ENCODE results near the gene DISC1. TPM values are rescaled to one million over a fixed set of nuclear protein-coding genes. Genes with fewer than 3 reads are reported as not detected.
A peak's percentile ranks its signal among the peaks of the same experiment; 100 is the strongest.

The DISC1 gene
- total and polyA plus RNA-seq, 2 donors (not counting 1 experiment from before 2014, with no cell fraction given): 2.7 to 4.3 TPM

GRCh38 chr1:231625975-231626534 lies 535 bp upstream of the DISC1 start:
- peak; percentile 30 for DNase-seq
- TF ChIP-seq EZH2 (IDR thresholded peaks at IDR 0.05; ENCODE audit: borderline replicate concordance, insufficient read depth, low read depth, low read length, poor library complexity, severe bottlenecking): no peak
- TF ChIP-seq, protein P1, sequence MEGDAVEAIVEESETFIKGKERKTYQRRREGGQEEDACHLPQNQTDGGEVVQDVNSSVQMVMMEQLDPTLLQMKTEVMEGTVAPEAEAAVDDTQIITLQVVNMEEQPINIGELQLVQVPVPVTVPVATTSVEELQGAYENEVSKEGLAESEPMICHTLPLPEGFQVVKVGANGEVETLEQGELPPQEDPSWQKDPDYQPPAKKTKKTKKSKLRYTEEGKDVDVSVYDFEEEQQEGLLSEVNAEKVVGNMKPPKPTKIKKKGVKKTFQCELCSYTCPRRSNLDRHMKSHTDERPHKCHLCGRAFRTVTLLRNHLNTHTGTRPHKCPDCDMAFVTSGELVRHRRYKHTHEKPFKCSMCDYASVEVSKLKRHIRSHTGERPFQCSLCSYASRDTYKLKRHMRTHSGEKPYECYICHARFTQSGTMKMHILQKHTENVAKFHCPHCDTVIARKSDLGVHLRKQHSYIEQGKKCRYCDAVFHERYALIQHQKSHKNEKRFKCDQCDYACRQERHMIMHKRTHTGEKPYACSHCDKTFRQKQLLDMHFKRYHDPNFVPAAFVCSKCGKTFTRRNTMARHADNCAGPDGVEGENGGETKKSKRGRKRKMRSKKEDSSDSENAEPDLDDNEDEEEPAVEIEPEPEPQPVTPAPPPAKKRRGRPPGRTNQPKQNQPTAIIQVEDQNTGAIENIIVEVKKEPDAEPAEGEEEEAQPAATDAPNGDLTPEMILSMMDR (IDR thresholded peaks at IDR 0.05): no peak
- Histone ChIP-seq H3K36me3 (replicated peaks in 1 of 2; ENCODE audit: control extremely low read depth in 1 of 2, control insufficient read depth in 1 of 2, extremely low read depth in 1 of 2, insufficient read depth in 2 of 2, low read length in 1 of 2) (peaks cover 0 to 3% of the 10 kb centered on the region in 2 experiments), H3K4me1 (ENCODE audit: control insufficient read depth in 2 of 2, insufficient read depth in 2 of 2, low read length in 2 of 2) (peaks cover 18 to 19% of the 10 kb centered on the region in 2 donors), H3K27ac (ENCODE audit: low read length in 2 of 2) (no peak overlapping the region), H2AFZ (ENCODE audit: insufficient read depth, low read depth, low read length, poor library complexity, severe bottlenecking) (peak overlapping the region; percentile 69), H3K9ac (ENCODE audit: low read length) (peak overlapping the region; percentile 76), H4K20me1 (ENCODE audit: control insufficient read depth, insufficient read depth, low read length, poor library complexity, severe bottlenecking) (no peaks in the 10 kb centered on the region), H3K4me3 (ENCODE audit: control extremely low read depth in 1 of 5, extremely low read depth in 1 of 5, insufficient read depth in 1 of 5, low read depth in 2 of 5, low read length in 4 of 5) (peak overlapping the region; percentile 57 to 83 (median 66)), H3K4me2 (replicated peaks; ENCODE audit: low read depth, low read length, poor library complexity, severe bottlenecking) (peak overlapping the region; percentile 98), H3K9me3 (ENCODE audit: control extremely low read depth in 1 of 3, control insufficient read depth in 2 of 3, insufficient read depth in 1 of 3, low read length in 2 of 3) (no peaks in the 10 kb centered on the region), H3K27me3 (replicated peaks in 1 of 4; ENCODE audit: control extremely low read depth in 1 of 4, control insufficient read depth in 3 of 4, insufficient read depth in 4 of 4, low read length in 3 of 4) (peaks cover 0 to 24% (median 15%) of the 10 kb centered on the region in 4 experiments), H3K79me2 (ENCODE audit: control insufficient read depth, insufficient read depth, low read length) (no peaks in the 10 kb centered on the region)
- Mint-ChIP-seq H3K27me3 (peaks cover 29% of the 10 kb centered on the region), H3K9me3 (ENCODE audit: insufficient read depth) (no peaks in the 10 kb centered on the region), H3K27ac (peak overlapping the region; percentile 88), H3K4me1 (peaks cover 25% of the 10 kb centered on the region), H3K4me3 (peak overlapping the region; percentile 96)
- CTCF ChIA-PET: interaction anchor here (1.0 kb wide), 1 partner anchor 9 kb away, joined by 5 read pairs; no protein-coding TSS in a partner anchor
- intact Hi-C loops (cut with micrococcal nuclease): loop anchor here (2.0 to 5.0 kb wide), 2 partner anchors 13 to 99 kb away; partner anchors contain the start of gene TSNAX
- POLR2A ChIA-PET: interaction anchor here (0.6 to 1.6 kb wide), 2 partner anchors 13 to 1585 kb away, joined by 4 read pairs; no protein-coding TSS in a partner anchor
- WGBS (ENCODE audit: insufficient coverage): 46% methylated on average over 4 of the region's 7 CpGs
- ATAC-seq (ENCODE audit: low read depth): no peak
